ENCODE measurements around the gene ZNF862. TPM values are rescaled to one million over a fixed set of nuclear protein-coding genes. Genes with fewer than 3 reads are reported as not detected.

Gene ZNF862
- total and polyA plus RNA-seq, 2 of the 13 experiments (the other 11 are each of a cell fraction or from before 2014, with no cell fraction given), result 0.89 to 2.0 TPM

GRCh38 chr7:149873970-149874643 is 35.9 kb downstream of the ZNF862 start (continued):
- TF ChIP-seq E2F2 (CRISPR knock-in tag; IDR thresholded peaks at IDR 0.05; ENCODE audit: borderline replicate concordance) (0 out of 2 replicates have a peak, but pooled peaks have one; percentile 47), ZBTB33 (CRISPR knock-in tag; IDR thresholded peaks at IDR 0.05) (no peak), ZNF598 (CRISPR knock-in tag; IDR thresholded peaks at IDR 0.05; ENCODE audit: borderline replicate concordance) (no peak), ZNF20 (CRISPR knock-in tag; IDR thresholded peaks at IDR 0.05) (peak; percentile 61; the same call in 1 of the 2 replicates), KMT2A (CRISPR knock-in tag; IDR thresholded peaks at IDR 0.05) (peak; percentile 49; the same call in 1 of the 2 replicates), RELA (CRISPR knock-in tag; IDR thresholded peaks at IDR 0.05) (no peak), ZNF367 (CRISPR knock-in tag; IDR thresholded peaks at IDR 0.05; ENCODE audit: borderline replicate concordance) (no peak; the same call in 1 of the 2 replicates), THAP9 (CRISPR knock-in tag; IDR thresholded peaks at IDR 0.05; ENCODE audit: borderline replicate concordance) (no peak), ZFP90 (CRISPR knock-in tag; IDR thresholded peaks at IDR 0.05; ENCODE audit: borderline replicate concordance) (no peak), ZGPAT (CRISPR knock-in tag; IDR thresholded peaks at IDR 0.05) (peak; percentile 38), NCOA5 (CRISPR knock-in tag; IDR thresholded peaks at IDR 0.05) (no peak), ZEB1 (IDR thresholded peaks at IDR 0.05; ENCODE audit: insufficient replicate concordance, low read depth) (peak; percentile 51), ATF2 (CRISPR knock-in tag; IDR thresholded peaks at IDR 0.05) (no peak), MLXIP (CRISPR knock-in tag; IDR thresholded peaks at IDR 0.05; ENCODE audit: borderline replicate concordance) (no peak), THAP7 (CRISPR knock-in tag; IDR thresholded peaks at IDR 0.05) (no peak; the same call in 1 of the 2 replicates)
